Measurements from ENCODE around the gene CD83.

- TF ChIP-seq CTCF (IDR thresholded peaks at IDR 0.05) = no peak
- no peak for TF ChIP-seq POLR2AphosphoS5 (IDR thresholded peaks at IDR 0.05)
- TF ChIP-seq POLR2A (IDR thresholded peaks at IDR 0.05; ENCODE audit: low read depth) = no peak
- TF ChIP-seq EP300 (IDR thresholded peaks at IDR 0.05) = no peak
These were observed 52.6 kb downstream of the CD83 start for GRCh38 chr6:14170128-14170527.
